HG03095 (cell line): ENCODE results near the gene CHIA.
"Not testable (repeated sequence)": the region's sequence is repeated elsewhere in the genome, so short reads cannot be mapped to it uniquely, and the experiment has no call there.

ENCODE experiments used
- ATAC-seq: cut with Tn5 transposase; IDR thresholded peaks from one replicate; pipeline ENCODE4 v1.9.1; 2021; ENCODE audit warnings: moderate library complexity; ENCODE audit not compliant: unreplicated experiment

CHIA gene

GRCh38 chr1:111283838-111284237 lies 6.8 kb upstream of the CHIA start:
- ATAC-seq = no peak

DNA sequence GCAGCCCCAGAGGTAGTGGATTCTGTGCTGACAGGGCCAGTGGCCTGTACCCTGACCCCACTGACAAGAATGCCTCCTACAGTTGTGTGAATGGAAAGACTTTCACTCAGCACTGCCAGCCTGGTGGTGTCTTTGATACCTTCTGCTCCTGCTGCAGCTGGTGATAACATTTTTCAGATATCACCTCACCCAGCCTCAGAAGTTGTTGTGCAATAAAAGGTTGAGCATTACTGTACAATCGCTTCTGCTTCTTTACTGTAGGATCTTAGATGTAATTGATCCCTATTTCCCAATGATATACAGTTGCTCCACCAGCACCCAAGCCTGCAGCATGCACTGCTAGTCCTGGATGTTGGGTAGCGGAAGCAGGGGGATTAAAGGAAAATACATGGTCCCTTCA lies 4.8 kb upstream of the CHIA start:
- ATAC-seq = no peak

- no peak for ATAC-seq
Measured at GRCh38 chr1:111286912-111287311, 3.7 kb upstream of the CHIA start.

GRCh38 chr1:111289371-111289770 lies 1.3 kb upstream of the CHIA start:
- ATAC-seq = no peak

DNA sequence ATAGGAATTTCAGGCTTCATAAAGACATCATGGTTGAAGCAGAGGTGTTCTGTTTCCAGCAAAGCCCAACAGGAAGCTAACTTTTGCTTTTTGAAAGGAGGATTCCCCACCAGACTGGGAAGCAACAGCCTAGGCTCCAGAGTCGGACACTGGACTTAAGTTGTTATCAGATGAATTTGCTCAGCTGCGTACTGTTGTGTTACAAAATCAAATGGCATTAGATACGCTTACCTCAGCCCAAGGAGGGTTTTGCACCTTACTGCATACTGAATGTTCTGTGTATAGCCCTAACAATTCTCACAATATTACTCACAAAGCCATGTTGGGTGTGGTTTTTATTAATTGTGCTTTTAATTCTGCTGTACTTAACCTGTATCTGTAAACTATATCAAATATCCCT lies 547 bp upstream of the CHIA start:
- no peak for ATAC-seq

DNA sequence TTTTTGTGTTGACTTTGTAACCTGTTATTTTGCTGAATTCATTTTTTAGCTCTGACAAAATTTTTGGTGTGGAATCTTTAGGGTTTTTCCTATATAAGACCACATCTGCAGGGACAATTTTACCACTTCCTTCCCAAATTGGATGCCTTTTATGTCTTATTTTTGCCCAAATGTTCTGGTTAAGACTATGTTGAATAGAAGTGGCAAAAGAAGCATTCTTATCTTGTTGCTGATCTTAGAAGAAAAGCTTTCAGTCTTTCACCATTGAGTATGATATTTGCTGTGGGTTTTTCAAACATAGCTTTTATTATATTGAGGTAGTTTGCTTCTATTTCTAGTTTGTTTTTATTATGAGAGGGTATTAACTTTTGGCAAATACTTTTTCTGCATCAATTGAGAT lies 3.7 kb downstream of the CHIA start:
- no peak for ATAC-seq

DNA sequence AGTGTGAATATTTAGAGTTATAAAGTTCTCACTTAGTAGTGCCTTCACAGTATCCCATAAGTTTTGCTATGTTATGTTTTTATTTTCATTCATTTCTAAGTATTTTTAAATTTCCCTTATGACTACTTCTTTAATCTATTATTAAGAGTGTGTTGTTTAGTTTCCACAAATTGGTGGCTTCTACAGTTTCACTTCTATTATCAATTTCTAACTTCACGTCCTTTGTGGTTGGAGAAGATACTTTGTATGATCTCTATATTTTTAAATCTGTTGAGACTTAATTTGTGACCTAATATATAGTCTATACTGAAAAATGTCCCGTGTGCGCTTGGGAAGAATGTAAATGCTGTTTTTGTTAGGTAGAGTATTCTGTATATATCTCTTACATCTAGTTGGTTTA lies 11.7 kb downstream of the CHIA start:
- no peak for ATAC-seq

GRCh38 chr1:111309690-111310089 lies 19.0 kb downstream of the CHIA start:
- ATAC-seq = no peak

DNA sequence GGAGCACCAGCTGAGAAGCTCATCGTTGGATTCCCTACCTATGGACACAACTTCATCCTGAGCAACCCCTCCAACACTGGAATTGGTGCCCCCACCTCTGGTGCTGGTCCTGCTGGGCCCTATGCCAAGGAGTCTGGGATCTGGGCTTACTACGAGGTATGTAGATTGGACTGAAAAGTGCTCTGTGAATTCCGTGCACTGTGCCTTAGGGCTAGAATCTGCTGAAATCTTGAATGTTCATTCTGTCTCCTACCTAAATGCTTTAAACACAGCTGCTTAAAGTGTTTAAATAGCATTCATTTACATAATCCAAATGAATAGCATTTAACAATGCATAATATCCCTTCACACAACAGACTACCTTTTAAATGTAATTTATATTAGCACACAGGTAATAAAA lies 27.9 kb downstream of the CHIA start:
- no peak for ATAC-seq

GRCh38 chr1:111320066-111320879 lies 29.6 kb downstream of the CHIA start:
- ATAC-seq = no peak

DNA sequence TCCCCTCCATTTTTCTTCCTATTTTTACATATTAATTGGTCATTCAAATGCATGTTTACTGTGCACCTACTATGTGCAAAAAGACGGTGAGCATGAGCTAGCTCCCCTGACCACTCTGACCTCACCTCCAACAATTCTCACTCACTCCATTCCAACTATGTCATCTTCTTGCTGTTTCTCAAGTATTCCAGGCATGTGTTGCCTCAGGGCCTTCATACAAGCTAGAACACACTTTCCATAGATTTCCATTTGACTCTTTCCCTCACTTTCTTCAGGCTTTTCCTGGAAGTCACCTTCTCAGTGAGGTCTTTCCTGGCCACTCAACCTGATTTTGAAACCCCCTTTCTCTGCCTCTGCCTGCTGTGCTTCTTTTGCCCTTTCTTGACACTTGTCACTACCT lies 32.6 kb downstream of the CHIA start:
- no peak for ATAC-seq

DNA sequence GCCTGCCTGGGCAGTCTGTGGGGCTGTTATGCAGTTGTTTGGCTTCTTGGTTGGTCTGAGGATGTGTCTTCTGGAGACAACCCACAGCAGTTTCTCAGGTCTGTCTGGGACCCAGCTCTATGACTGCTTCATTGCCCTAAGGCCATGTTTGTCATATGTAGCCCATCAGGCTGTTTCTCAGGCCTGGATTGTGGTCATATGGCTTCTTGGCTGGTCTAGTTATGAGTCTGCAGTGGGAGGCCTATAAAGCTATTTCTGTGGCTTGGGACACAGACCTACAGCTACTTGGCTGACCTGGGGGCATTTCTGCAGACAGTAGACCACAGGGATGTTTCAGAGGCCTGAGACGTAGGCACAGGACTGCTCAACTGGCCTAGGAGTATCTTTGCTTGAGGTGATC lies 41.5 kb downstream of the CHIA start:
- no peak for ATAC-seq

DNA sequence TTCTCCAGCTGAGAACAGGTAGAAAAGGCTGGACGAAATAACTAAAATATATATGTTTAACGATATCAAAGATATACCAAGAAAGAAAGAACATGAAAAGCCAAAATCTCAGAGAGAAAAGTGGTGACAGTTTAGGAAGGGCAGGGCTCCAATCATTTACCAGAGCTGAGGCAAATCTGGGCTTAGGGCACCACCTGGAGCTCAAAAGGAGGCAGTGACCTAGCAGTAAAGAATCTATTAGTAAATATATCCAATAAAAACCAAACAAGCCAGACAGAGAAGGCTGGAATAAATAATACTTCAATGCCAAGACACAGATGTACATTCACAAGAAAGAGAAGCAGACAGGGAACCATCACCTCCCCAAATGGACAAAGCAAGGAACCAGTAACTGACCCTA lies 43.5 kb downstream of the CHIA start:
- ATAC-seq = no peak

- ATAC-seq = not testable (repeated sequence)
Measured at GRCh38 chr1:111335214-111335877, 44.7 kb downstream of the CHIA start.

DNA sequence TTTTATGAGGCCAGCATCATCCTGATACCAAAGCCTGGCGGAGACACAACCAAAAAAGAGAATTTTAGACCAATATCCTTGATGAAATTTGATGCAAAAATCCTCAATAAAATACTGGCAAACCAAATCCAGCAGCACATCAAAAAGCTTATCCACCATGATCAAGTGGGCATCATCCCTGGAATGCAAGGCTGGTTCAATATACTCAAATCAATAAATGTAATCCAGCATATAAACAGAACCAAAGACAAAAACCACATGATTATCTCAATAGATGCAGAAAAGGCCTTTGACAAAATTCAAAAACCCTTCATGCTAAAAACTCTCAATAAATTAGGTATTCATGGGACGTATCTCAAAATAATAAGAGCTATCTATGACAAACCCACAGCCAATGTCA lies 48.2 kb downstream of the CHIA start:
- ATAC-seq = not testable (repeated sequence)

DNA sequence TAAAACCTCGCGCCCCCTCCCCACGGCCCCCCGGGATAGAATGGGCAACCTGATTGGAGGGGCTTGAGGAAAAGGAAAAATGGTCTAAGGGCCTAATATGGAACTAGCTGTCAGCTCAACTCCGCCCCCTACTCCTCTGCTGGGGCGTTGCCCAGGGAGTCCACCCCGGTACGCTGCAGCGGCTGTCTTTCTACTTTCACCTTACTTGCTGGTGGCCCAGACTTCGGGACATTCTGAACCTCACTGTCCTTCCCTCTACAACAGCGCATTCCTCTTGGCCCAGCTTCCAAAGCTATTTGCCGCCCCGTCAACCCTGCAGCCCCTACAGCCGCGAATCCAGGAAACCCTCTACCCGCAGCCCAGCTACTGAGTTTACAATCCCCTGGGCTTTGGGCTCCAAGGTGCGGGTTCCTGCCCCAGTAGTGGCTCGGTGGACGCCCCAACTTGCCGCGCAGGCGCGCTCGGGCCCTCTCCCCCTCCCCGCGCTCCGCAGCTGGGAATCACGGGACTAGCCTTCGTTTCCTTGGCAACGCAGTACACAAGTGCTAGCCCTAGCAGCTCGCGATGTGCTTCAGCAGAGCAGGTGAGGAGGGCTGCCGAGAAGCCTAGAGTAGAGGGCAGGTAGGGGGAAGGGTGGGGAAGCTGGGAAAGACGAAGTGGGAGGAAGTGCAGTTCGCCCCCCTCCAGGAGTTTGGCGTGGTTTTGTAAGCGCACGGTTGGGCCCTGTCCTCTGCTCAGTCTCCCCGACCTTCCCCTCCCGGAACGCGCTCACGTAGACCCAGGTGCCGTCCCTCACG lies 55.6 kb downstream of the CHIA start:
- ATAC-seq = peak; percentile 80

DNA sequence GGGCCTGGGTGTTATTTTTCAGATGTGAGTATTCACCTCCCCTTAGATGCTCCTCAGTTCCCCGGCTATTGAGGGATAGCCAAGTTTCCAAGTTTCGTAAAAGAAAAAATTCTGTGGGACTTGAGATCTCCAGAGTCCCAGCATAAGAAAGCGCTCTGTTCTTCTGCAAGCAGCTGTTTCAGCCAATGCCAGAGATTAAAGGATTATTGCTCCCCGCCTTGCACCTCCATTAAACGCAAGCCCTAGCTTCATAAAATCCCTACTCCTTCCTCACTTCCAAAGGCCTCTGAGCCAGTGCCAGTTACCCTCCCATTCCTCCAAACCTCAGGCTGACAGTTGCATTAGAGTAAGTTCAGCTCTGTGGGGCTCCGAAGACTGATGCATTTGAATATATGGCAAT lies 56.4 kb downstream of the CHIA start:
- ATAC-seq = no peak

- no peak for ATAC-seq
Measured at GRCh38 chr1:111351700-111352099, 61.0 kb downstream of the CHIA start.

- ATAC-seq = no peak
Measured at GRCh38 chr1:111354584-111354983, 63.9 kb downstream of the CHIA start.

- no peak for ATAC-seq
Measured at GRCh38 chr1:111358964-111359363, 68.3 kb downstream of the CHIA start.

- ATAC-seq = no peak
Measured at GRCh38 chr1:111359376-111359775, 68.7 kb downstream of the CHIA start.

GRCh38 chr1:111360257-111360656 lies 69.6 kb downstream of the CHIA start:
- ATAC-seq = not testable (repeated sequence)
